Neural cell (in vitro differentiated cells): ENCODE data around the gene RABGAP1L.

Experiments used
- CTCF ChIP-seq: fragments of 450-650 bp; IDR thresholded peaks from 2 replicates; pipeline ENCODE4 v1.5.1; 2014; ENCODE audit warnings: antibody characterized with exemption, mild to moderate bottlenecking, moderate library complexity; ENCODE audit not compliant: poor library complexity, severe bottlenecking
- EP300 ChIP-seq: fragments of 450-650 bp; conservative IDR thresholded peaks from 2 replicates; pipeline ENCODE4 v1.6.1; 2014; ENCODE audit warnings: antibody characterized with exemption, mild to moderate bottlenecking, moderate library complexity; ENCODE audit not compliant: poor library complexity, severe bottlenecking
- EZH2 ChIP-seq: fragments of 200-600, 300-800 bp; shearing (Covaris generic), sonication (generic); IDR thresholded peaks from 2 replicates; pipeline ENCODE4 v1.6.1; 2014; ENCODE audit warnings: antibody characterized with exemption, low read length, borderline replicate concordance, mild to moderate bottlenecking; ENCODE audit not compliant: insufficient read depth, poor library complexity, severe bottlenecking
- POLR2AphosphoS5 ChIP-seq: IDR thresholded peaks from 2 replicates; pipeline ENCODE4 v1.6.1; 2012
- RAD21 ChIP-seq: fragments of 450-650 bp; conservative IDR thresholded peaks from 2 replicates; pipeline ENCODE4 v1.6.1; 2014; ENCODE audit warnings: antibody characterized with exemption, mild to moderate bottlenecking, moderate library complexity
- SMC3 ChIP-seq: fragments of 450-650 bp; conservative IDR thresholded peaks from 2 replicates; pipeline ENCODE4 v1.6.1; 2014; ENCODE audit warnings: antibody characterized with exemption, mild to moderate bottlenecking, moderate library complexity; ENCODE audit not compliant: poor library complexity
- TAF1 ChIP-seq: IDR thresholded peaks from 2 replicates; pipeline ENCODE4 v1.6.1; 2012; ENCODE audit warnings: low read depth

- TF ChIP-seq CTCF: no peak
- TF ChIP-seq POLR2AphosphoS5: no peak
- no peak for TF ChIP-seq EZH2
- no peak for TF ChIP-seq TAF1
- no peak for TF ChIP-seq RAD21
- TF ChIP-seq EP300: no peak
- TF ChIP-seq SMC3: no peak
Observed at GRCh38 chr1:174775621-174776020, 616.3 kb downstream of the RABGAP1L start.
